ENCODE measurements around the gene CLPSL1.

GRCh38 chr6:35747877-35748276 lies 32.9 kb upstream of the CLPSL1 start:
- no peak for TF ChIP-seq TP53 (CRISPR knock-in tag; conservative IDR thresholded peaks at IDR 0.05)
- no peak for TF ChIP-seq HDAC2 (CRISPR knock-in tag; IDR thresholded peaks at IDR 0.05)
- no peak for TF ChIP-seq EZH2 (conservative IDR thresholded peaks at IDR 0.05; ENCODE audit: low read depth, low read length)
- no peak for TF ChIP-seq POLR2AphosphoS5 (IDR thresholded peaks at IDR 0.05; ENCODE audit: low read depth, low read length)
- no peak for TF ChIP-seq PATZ1 (CRISPR knock-in tag; IDR thresholded peaks at IDR 0.05)
- no peak for TF ChIP-seq CTCF (CRISPR knock-in tag; IDR thresholded peaks at IDR 0.05)
